Fibroblast of the aortic adventitia (primary cell): ENCODE data around the gene SGSM1. TPM values are rescaled to one million over a fixed set of nuclear protein-coding genes. Genes with fewer than 3 reads are reported as not detected.

Experiments
- DNase-seq: peaks from one replicate; pipeline ENCODE4 v3.0.0-alpha.2; 2010; ENCODE audit warnings: low read depth
- H3K4me3 ChIP-seq: 2 replicates; pipeline ENCODE4 v1.5.1; 2011; ENCODE audit warnings: low read depth, mild to moderate bottlenecking, control low read depth, low read length, moderate library complexity
- CTCF ChIP-seq: IDR thresholded peaks from 2 replicates; pipeline ENCODE4 v1.5.1; 2011; ENCODE audit warnings: mild to moderate bottlenecking, low read length, control low read depth, inconsistent platforms; ENCODE audit not compliant: insufficient read depth
- total RNA-seq: library from RNA; depleted of rRNA; stranded (reverse); fragments of >200 nt; gene quantifications from 2 replicates; pipeline ENCODE4 v1.2.3, GENCODE V29; 2012; ENCODE audit warnings: low replicate concordance

Gene SGSM1
- total RNA-seq, 1 donor, result not detected

- DNase-seq, result no peak
- no peak for TF ChIP-seq CTCF
Measured at GRCh38 chr22:24871611-24872205, 65.7 kb downstream of the SGSM1 start.

GRCh38 chr22:24873226-24873625, 67.2 kb downstream of the SGSM1 start:
- DNase-seq, result no peak
- no peak for TF ChIP-seq CTCF
- H3K4me3 ChIP-seq, result no peak overlapping the region

More at GRCh38 chr22:24871611-24872205, 65.7 kb downstream of the SGSM1 start:
- no peak overlapping the region for H3K4me3 ChIP-seq

GRCh38 chr22:24875862-24876506, 70.0 kb downstream of the SGSM1 start:
- TF ChIP-seq CTCF, result no peak
- peak; percentile 5 for DNase-seq
- no peak overlapping the region for H3K4me3 ChIP-seq

- TF ChIP-seq CTCF, result no peak
- H3K4me3 ChIP-seq, result no peak overlapping the region
- no peak for DNase-seq
Measured at GRCh38 chr22:24876700-24877099, 70.7 kb downstream of the SGSM1 start.

- TF ChIP-seq CTCF, result no peak
- no peak for DNase-seq
- H3K4me3 ChIP-seq, result no peak overlapping the region
Measured at GRCh38 chr22:24878969-24879368, 73.0 kb downstream of the SGSM1 start.

- no peak overlapping the region for H3K4me3 ChIP-seq
- no peak for DNase-seq
- TF ChIP-seq CTCF, result no peak
Measured at GRCh38 chr22:24883432-24883831, 77.4 kb downstream of the SGSM1 start.
